ENCODE data around the gene OR6B1. TPM values are rescaled to one million over a fixed set of nuclear protein-coding genes. Genes with fewer than 3 reads are reported as not detected.
"Not testable (repeated sequence)": the region's sequence is repeated elsewhere in the genome, so short reads cannot be mapped to it uniquely, and the experiment has no call there.

OR6B1 gene
- total RNA-seq, 6 experiments from 2014 or later, result not detected

- DNase-seq, result no peak
- Mint-ChIP-seq H3K27me3 (ENCODE audit: insufficient read depth) (peaks cover 2% of the 10 kb centered on the region; the same call in 1 of the 2 replicates), H3K27ac (no peak overlapping the region), H3K9me3 (peaks cover 4% of the 10 kb centered on the region; the same call in 1 of the 2 replicates), H3K4me3 (no peak overlapping the region), H3K36me3 (ENCODE audit: low read depth) (no peaks in the 10 kb centered on the region), H3K4me1 (ENCODE audit: low read depth) (peaks cover 7% of the 10 kb centered on the region; the same call in 1 of the 2 replicates)
- no peak for TF ChIP-seq CTCF (IDR thresholded peaks at IDR 0.05)
Observed at GRCh38 chr7:144037414-144038035, 37.4 kb downstream of the OR6B1 start.

GRCh38 chr7:144038887-144039286 is 38.8 kb downstream of the OR6B1 start:
- Mint-ChIP-seq H3K27me3 (ENCODE audit: insufficient read depth) (peaks cover 2% of the 10 kb centered on the region; the same call in 1 of the 2 replicates), H3K27ac (no peak overlapping the region), H3K4me3 (no peak overlapping the region), H3K4me1 (ENCODE audit: low read depth) (peaks cover 7% of the 10 kb centered on the region; the same call in 1 of the 2 replicates), H3K9me3 (peaks cover 3% of the 10 kb centered on the region; the same call in 1 of the 2 replicates), H3K36me3 (ENCODE audit: low read depth) (no peaks in the 10 kb centered on the region)
- DNase-seq, result no peak
- TF ChIP-seq CTCF (IDR thresholded peaks at IDR 0.05), result no peak

- TF ChIP-seq CTCF (IDR thresholded peaks at IDR 0.05), result no peak
- H3K4me1 Mint-ChIP-seq (ENCODE audit: low read depth), result no peaks in the 10 kb centered on the region
- no peak within 1 kb of the TSS for H3K27ac Mint-ChIP-seq
- no peaks in the 10 kb centered on the region for H3K36me3 Mint-ChIP-seq (ENCODE audit: low read depth)
- H3K9me3 Mint-ChIP-seq, result no peaks in the 10 kb centered on the region; the same call in 1 of the 2 replicates
- no peaks in the 10 kb centered on the region; the same call in 1 of the 2 replicates for H3K27me3 Mint-ChIP-seq (ENCODE audit: insufficient read depth)
- H3K4me3 Mint-ChIP-seq, result no peak within 1 kb of the TSS
- DNase-seq, result no peak
Observed at GRCh38 chr7:144048648-144049047, 48.5 kb downstream of the OR6B1 start, which contains the start of gene OR2A5. TSS of gene OR2A5 (plus strand) at chr7:144048948. CDS start at chr7:144050402, 1,454 bp downstream.

- no peaks in the 10 kb centered on the region; the same call in 1 of the 2 replicates for H3K9me3 Mint-ChIP-seq
- TF ChIP-seq CTCF (IDR thresholded peaks at IDR 0.05), result no peak
- no peak overlapping the region for H3K27ac Mint-ChIP-seq
- no peaks in the 10 kb centered on the region; the same call in 1 of the 2 replicates for H3K27me3 Mint-ChIP-seq (ENCODE audit: insufficient read depth)
- no peak for DNase-seq
- no peak overlapping the region for H3K4me3 Mint-ChIP-seq
- H3K36me3 Mint-ChIP-seq (ENCODE audit: low read depth), result no peaks in the 10 kb centered on the region
- H3K4me1 Mint-ChIP-seq (ENCODE audit: low read depth), result no peaks in the 10 kb centered on the region
Observed at GRCh38 chr7:144049491-144049890, 49.4 kb downstream of the OR6B1 start.

GRCh38 chr7:144050093-144050492 is 50.0 kb downstream of the OR6B1 start:
- Mint-ChIP-seq H3K9me3 (no peaks in the 10 kb centered on the region; the same call in 1 of the 2 replicates), H3K4me3 (no peak overlapping the region), H3K27me3 (ENCODE audit: insufficient read depth) (no peaks in the 10 kb centered on the region; the same call in 1 of the 2 replicates), H3K36me3 (ENCODE audit: low read depth) (no peaks in the 10 kb centered on the region), H3K4me1 (ENCODE audit: low read depth) (no peaks in the 10 kb centered on the region), H3K27ac (no peak overlapping the region)
- no peak for TF ChIP-seq CTCF (IDR thresholded peaks at IDR 0.05)
- no peak for DNase-seq

GRCh38 chr7:144050884-144051283 is 50.8 kb downstream of the OR6B1 start:
- not testable (repeated sequence) for H3K27me3 Mint-ChIP-seq (ENCODE audit: insufficient read depth); H3K4me1 Mint-ChIP-seq (ENCODE audit: low read depth); H3K9me3 Mint-ChIP-seq; H3K27ac Mint-ChIP-seq; H3K4me3 Mint-ChIP-seq; DNase-seq; H3K36me3 Mint-ChIP-seq (ENCODE audit: low read depth)

All from HFFc6 (cell line).